Measurements from ENCODE around the gene SENP3.

The SENP3 gene

DNA sequence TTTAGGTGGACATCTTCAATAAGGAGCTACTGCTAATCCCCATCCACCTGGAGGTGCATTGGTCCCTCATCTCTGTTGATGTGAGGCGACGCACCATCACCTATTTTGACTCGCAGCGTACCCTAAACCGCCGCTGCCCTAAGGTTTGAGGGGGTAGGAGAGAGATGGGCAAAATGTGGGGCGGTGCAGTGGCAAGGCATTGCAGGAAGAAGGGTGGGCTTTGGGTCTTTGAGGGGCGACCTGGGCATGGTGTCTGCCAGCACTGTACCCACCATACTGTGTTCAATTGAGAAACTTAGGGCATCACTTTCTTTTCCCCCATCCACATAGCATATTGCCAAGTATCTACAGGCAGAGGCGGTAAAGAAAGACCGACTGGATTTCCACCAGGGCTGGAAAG lies 8.6 kb downstream of the SENP3 start:
- Histone ChIP-seq H3K36me3 (ENCODE audit: control insufficient read depth, insufficient read depth, low read length) (peaks cover 73% of the 10 kb centered on the region), H3K9me3 (ENCODE audit: control insufficient read depth, insufficient read depth, low read depth, low read length) (no peaks in the 10 kb centered on the region), H3K9ac (ENCODE audit: low read length) (no peak overlapping the region), H3K27me3 (ENCODE audit: control insufficient read depth, insufficient read depth, low read length) (no peaks in the 10 kb centered on the region), H3K4me1 (ENCODE audit: control insufficient read depth, insufficient read depth, low read length) (peaks cover 10% of the 10 kb centered on the region; the same call in 1 of the 2 replicates), H3K27ac (ENCODE audit: low read depth, low read length) (no peak overlapping the region), H3K4me3 (ENCODE audit: low read depth, low read length) (no peak overlapping the region)

DNA sequence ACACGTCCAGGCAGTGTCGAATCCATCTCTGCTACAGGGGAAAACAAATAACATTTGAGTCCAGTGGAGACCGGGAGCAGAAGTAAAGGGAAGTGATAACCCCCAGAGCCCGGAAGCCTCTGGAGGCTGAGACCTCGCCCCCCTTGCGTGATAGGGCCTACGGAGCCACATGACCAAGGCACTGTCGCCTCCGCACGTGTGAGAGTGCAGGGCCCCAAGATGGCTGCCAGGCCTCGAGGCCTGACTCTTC lies 10.5 kb downstream of the SENP3 start:
- Histone ChIP-seq H3K4me1 (ENCODE audit: control insufficient read depth, insufficient read depth, low read length) (peaks cover 10% of the 10 kb centered on the region; the same call in 1 of the 2 replicates), H3K36me3 (ENCODE audit: control insufficient read depth, insufficient read depth, low read length) (peaks cover 76% of the 10 kb centered on the region), H3K9me3 (ENCODE audit: control insufficient read depth, insufficient read depth, low read depth, low read length) (no peaks in the 10 kb centered on the region), H3K9ac (ENCODE audit: low read length) (peak overlapping the region; percentile 89), H3K27me3 (ENCODE audit: control insufficient read depth, insufficient read depth, low read length) (no peaks in the 10 kb centered on the region), H3K4me3 (ENCODE audit: low read depth, low read length) (peak overlapping the region; percentile 82), H3K27ac (ENCODE audit: low read depth, low read length) (peak overlapping the region; percentile 20; the same call in 1 of the 2 replicates)

DNA sequence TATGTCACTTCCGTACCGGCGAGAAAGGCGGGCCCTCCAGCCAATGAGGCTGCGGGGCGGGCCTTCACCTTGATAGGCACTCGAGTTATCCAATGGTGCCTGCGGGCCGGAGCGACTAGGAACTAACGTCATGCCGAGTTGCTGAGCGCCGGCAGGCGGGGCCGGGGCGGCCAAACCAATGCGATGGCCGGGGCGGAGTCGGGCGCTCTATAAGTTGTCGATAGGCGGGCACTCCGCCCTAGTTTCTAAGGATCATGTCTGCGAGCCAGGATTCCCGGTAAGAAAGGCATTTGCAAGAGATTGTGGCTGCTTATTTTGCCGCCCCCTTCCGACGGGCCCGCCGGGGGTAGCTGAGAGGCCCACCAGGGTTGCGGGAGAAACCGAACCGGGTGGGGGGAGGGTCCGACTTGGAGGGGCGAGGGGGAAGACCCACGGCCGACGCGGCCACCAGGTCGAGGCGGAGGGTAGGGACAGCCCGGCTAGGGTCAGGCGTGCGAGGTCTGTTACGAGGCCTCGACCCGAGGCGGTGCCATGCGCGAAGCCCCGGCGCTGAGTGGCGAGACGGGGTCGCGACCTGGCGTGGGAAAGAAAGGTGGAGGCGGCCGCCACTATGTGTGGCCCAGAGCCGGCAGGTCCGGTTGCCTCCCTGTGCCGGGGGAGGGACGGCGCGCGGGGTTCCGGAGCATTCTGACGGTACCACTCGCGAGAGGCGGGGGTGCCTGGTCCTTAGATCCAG lies 11.0 kb downstream of the SENP3 start:
- Histone ChIP-seq H3K4me1 (ENCODE audit: control insufficient read depth, insufficient read depth, low read length) (peaks cover 10% of the 10 kb centered on the region; the same call in 1 of the 2 replicates), H3K4me3 (ENCODE audit: low read depth, low read length) (peak overlapping the region; percentile 89), H3K36me3 (ENCODE audit: control insufficient read depth, insufficient read depth, low read length) (peaks cover 77% of the 10 kb centered on the region), H3K9ac (ENCODE audit: low read length) (peak overlapping the region; percentile 99), H3K27me3 (ENCODE audit: control insufficient read depth, insufficient read depth, low read length) (no peaks in the 10 kb centered on the region), H3K9me3 (ENCODE audit: control insufficient read depth, insufficient read depth, low read depth, low read length) (no peaks in the 10 kb centered on the region), H3K27ac (ENCODE audit: low read depth, low read length) (peak overlapping the region; percentile 97)

DNA sequence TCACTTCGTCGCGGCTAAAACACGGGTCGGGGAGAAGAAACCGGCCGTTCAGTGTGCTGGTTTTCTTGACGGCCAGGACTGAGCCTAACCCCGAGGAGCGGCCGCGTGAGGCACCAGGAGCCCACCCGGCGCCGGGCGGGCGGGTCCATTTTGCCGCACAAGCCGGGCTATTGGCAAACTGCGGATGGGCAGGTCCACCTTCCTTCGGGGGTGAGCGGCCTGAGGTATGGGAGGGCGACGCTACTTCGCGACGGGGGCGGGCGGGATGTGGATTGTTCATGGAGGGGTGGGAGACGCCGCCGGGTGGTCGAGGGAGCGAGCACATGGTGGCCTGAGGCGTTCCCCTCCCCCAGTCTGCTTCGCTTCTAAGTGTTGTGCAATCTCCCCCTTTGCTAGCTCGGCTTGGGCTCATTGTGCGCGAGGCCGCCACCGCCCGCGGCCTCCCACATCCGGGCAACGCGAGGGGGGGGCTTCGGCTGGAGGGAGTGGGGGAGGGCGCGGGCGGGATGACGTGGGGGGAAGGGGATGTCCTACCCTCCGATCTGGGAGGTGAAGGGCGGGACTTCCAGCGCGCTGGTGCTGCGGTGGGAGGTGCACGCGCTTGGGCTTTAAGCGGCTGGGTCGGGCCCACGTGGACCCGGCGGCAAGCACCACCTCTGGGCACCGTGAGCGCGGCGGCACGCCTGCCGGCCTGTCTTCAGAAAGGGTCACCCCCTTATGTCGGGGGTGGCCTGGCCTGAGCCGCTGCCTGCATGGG lies 11.8 kb downstream of the SENP3 start:
- Histone ChIP-seq H3K4me1 (ENCODE audit: control insufficient read depth, insufficient read depth, low read length) (peaks cover 10% of the 10 kb centered on the region; the same call in 1 of the 2 replicates), H3K27me3 (ENCODE audit: control insufficient read depth, insufficient read depth, low read length) (no peaks in the 10 kb centered on the region), H3K9ac (ENCODE audit: low read length) (peak overlapping the region; percentile 99), H3K27ac (ENCODE audit: low read depth, low read length) (peak overlapping the region; percentile 97), H3K36me3 (ENCODE audit: control insufficient read depth, insufficient read depth, low read length) (peaks cover 82% of the 10 kb centered on the region), H3K4me3 (ENCODE audit: low read depth, low read length) (peak overlapping the region; percentile 89), H3K9me3 (ENCODE audit: control insufficient read depth, insufficient read depth, low read depth, low read length) (no peaks in the 10 kb centered on the region)

DNA sequence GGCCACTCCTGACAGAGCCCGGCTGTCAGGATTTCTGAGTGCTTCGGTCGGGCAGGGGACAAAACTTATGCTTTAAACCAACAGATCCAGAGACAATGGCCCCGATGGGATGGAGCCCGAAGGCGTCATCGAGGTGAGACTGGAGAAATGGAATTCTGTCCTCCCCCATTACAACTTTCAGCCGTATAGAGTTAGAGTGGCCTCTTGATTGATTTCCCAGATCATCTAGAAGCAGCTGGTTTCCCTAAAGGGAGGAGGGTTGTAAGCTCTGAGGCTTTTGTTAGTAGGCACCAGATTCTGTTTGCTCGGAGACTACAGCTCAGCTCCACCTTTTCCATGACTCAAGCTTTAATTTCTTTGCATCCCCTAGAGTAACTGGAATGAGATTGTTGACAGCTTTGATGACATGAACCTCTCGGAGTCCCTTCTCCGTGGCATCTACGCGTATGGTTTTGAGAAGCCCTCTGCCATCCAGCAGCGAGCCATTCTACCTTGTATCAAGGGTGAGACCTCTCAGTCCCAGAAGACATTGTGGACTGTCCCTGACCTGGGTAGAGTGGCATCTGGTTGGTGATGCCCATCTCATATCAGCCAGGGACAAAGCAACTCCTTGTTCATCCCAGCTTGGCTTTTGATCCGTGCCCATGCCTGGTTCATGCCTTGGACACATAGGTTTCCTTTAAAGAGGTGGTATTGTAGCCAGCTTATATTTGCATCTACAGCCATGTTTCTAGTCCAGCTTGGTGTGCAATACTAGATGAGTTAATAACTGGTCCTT lies 12.6 kb downstream of the SENP3 start:
- H3K27me3 ChIP-seq (ENCODE audit: control insufficient read depth, insufficient read depth, low read length) = no peaks in the 10 kb centered on the region
- H3K36me3 ChIP-seq (ENCODE audit: control insufficient read depth, insufficient read depth, low read length) = peaks cover 81% of the 10 kb centered on the region
- H3K9me3 ChIP-seq (ENCODE audit: control insufficient read depth, insufficient read depth, low read depth, low read length) = no peaks in the 10 kb centered on the region
- peak overlapping the region; percentile 89 for H3K4me3 ChIP-seq (ENCODE audit: low read depth, low read length)
- peaks cover 10% of the 10 kb centered on the region; the same call in 1 of the 2 replicates for H3K4me1 ChIP-seq (ENCODE audit: control insufficient read depth, insufficient read depth, low read length)
- peak overlapping the region; percentile 97 for H3K27ac ChIP-seq (ENCODE audit: low read depth, low read length)
- H3K9ac ChIP-seq (ENCODE audit: low read length) = peak overlapping the region; percentile 99

DNA sequence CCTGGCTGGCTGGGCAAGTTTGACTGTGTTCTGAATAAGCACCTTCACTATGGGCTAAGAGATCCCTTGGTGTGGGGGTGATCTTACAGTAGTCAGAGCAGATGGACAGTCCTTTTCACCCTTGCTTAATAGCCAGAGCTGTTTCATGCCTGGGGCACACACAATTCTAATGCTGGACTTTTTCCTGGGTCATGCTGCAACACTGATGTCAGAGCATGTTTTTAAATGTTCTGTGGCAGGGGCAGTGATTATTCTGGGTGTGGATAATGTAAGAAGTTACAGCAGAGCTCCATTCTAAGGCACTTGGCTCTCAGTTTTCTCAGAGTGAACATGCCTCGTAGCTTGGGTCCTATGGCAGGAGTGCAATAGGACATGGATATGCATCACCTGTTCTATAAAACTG lies 13.8 kb downstream of the SENP3 start:
- Histone ChIP-seq H3K9ac (ENCODE audit: low read length) (no peak overlapping the region), H3K4me3 (ENCODE audit: low read depth, low read length) (peak overlapping the region; percentile 89; the same call in 1 of the 2 replicates), H3K9me3 (ENCODE audit: control insufficient read depth, insufficient read depth, low read depth, low read length) (no peaks in the 10 kb centered on the region), H3K4me1 (ENCODE audit: control insufficient read depth, insufficient read depth, low read length) (peaks cover 10% of the 10 kb centered on the region; the same call in 1 of the 2 replicates), H3K27me3 (ENCODE audit: control insufficient read depth, insufficient read depth, low read length) (no peaks in the 10 kb centered on the region), H3K36me3 (ENCODE audit: control insufficient read depth, insufficient read depth, low read length) (peaks cover 77% of the 10 kb centered on the region), H3K27ac (ENCODE audit: low read depth, low read length) (no peak overlapping the region)

DNA sequence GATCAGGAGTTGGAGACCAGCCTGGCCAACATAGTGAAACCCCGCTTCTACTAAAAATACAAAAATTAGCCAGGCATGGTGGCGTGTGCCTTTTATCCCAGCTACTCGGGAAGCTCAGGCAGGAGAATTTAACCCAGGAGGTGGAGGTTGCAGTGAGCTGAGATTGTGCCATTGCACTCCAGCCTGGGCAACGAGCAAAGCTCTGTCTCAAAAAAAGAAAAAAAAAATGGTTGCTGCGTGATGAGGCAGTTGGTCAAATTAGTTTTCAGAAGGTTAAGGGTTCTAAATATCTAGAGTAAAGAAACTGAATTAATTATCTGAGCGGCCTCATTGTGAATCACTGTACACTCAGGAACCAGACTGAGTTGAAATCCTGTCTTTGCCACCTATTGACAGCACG lies 14.2 kb downstream of the SENP3 start:
- Histone ChIP-seq H3K9ac (ENCODE audit: low read length) (no peak overlapping the region), H3K4me3 (ENCODE audit: low read depth, low read length) (0 out of 2 replicates have a peak overlapping the region, but pooled peaks have one; percentile 89), H3K36me3 (ENCODE audit: control insufficient read depth, insufficient read depth, low read length) (peaks cover 74% of the 10 kb centered on the region), H3K27me3 (ENCODE audit: control insufficient read depth, insufficient read depth, low read length) (no peaks in the 10 kb centered on the region), H3K4me1 (ENCODE audit: control insufficient read depth, insufficient read depth, low read length) (peaks cover 10% of the 10 kb centered on the region; the same call in 1 of the 2 replicates), H3K27ac (ENCODE audit: low read depth, low read length) (no peak overlapping the region), H3K9me3 (ENCODE audit: control insufficient read depth, insufficient read depth, low read depth, low read length) (no peaks in the 10 kb centered on the region)

DNA sequence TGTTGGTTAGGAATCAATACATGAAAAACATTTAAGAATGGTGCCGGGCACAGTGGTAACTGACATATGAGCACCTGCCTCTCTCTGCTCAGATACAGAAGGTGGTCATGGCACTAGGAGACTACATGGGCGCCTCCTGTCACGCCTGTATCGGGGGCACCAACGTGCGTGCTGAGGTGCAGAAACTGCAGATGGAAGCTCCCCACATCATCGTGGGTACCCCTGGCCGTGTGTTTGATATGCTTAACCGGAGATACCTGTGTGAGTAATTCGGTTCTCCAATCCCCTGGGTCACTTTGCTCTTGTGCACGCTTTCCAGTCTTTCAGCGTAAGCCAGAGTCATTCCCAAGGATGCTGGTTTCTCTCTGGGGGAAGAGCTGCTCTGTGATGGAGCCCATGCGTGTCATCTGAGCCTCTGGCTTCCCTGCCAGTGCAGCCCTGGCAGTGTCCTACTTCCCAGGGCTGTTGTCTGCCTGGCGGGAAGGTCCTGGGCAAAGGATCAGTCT lies 14.8 kb downstream of the SENP3 start:
- H3K36me3 ChIP-seq (ENCODE audit: control insufficient read depth, insufficient read depth, low read length) = peaks cover 70% of the 10 kb centered on the region
- peaks cover 10% of the 10 kb centered on the region; the same call in 1 of the 2 replicates for H3K4me1 ChIP-seq (ENCODE audit: control insufficient read depth, insufficient read depth, low read length)
- H3K27ac ChIP-seq (ENCODE audit: low read depth, low read length) = no peak overlapping the region
- H3K27me3 ChIP-seq (ENCODE audit: control insufficient read depth, insufficient read depth, low read length) = no peaks in the 10 kb centered on the region
- H3K9ac ChIP-seq (ENCODE audit: low read length) = no peak overlapping the region
- H3K9me3 ChIP-seq (ENCODE audit: control insufficient read depth, insufficient read depth, low read depth, low read length) = no peaks in the 10 kb centered on the region
- no peak overlapping the region for H3K4me3 ChIP-seq (ENCODE audit: low read depth, low read length)

DNA sequence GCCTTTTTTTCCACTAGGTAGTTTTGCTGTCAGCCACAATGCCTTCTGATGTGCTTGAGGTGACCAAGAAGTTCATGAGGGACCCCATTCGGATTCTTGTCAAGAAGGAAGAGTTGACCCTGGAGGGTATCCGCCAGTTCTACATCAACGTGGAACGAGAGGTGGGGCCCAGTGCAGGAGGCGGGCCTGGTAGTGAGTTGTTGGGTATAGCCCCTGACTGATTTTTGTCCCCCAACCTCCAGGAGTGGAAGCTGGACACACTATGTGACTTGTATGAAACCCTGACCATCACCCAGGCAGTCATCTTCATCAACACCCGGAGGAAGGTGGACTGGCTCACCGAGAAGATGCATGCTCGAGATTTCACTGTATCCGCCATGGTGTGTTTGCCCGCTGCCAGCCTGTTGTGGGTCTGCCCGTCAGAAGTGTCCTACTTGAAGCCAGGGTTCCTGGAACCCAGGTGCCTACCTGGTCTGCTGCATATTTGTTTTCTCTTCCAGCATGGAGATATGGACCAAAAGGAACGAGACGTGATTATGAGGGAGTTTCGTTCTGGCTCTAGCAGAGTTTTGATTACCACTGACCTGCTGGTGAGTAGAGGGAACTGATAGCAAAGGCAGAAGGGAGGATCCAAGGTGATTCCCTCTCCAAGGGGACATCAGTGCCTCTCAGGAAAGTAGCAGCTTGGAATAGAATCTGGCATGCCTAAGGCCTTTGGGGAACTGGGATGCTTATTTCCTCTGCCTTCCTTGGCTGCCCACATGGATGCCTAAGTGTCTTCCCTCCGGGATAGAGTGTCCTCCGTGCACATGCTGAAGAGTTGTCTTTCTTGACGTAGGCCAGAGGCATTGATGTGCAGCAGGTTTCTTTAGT lies 15.8 kb downstream of the SENP3 start:
- Histone ChIP-seq H3K4me1 (ENCODE audit: control insufficient read depth, insufficient read depth, low read length) (peaks cover 16% of the 10 kb centered on the region), H3K27me3 (ENCODE audit: control insufficient read depth, insufficient read depth, low read length) (no peaks in the 10 kb centered on the region), H3K4me3 (ENCODE audit: low read depth, low read length) (no peak overlapping the region), H3K9me3 (ENCODE audit: control insufficient read depth, insufficient read depth, low read depth, low read length) (no peaks in the 10 kb centered on the region), H3K36me3 (ENCODE audit: control insufficient read depth, insufficient read depth, low read length) (peaks cover 70% of the 10 kb centered on the region), H3K9ac (ENCODE audit: low read length) (no peak overlapping the region), H3K27ac (ENCODE audit: low read depth, low read length) (no peak overlapping the region)

All from HUES6 (cell line).